HG03066 (cell line): Measurements from ENCODE around the gene WDR46.

Experiments
- ATAC-seq: cut with Tn5 transposase; IDR thresholded peaks from one replicate; pipeline ENCODE4 v1.9.1; 2021; ENCODE audit warnings: low read depth; ENCODE audit not compliant: unreplicated experiment

Gene WDR46

DNA sequence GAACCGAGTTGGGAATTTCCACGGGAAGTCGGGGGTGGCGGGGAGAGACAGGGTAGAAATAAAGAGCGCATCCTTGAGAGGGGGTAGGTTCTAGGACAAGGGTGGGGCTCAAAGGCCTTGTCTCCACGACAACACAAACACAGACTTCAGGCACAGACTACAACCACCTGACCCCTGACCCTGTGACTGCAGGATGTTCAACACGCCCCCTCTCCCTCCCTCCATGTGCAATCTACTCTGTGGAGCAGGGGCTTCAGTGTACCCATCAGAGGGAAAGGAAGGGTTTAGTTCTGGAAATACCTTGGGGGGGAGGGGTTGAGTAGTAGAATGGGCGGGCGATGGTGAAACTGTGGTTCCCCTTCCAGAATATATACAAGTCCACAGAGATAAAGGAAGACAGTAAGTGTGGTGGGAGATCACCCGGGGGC, 25.5 kb upstream of the WDR46 start:
- ATAC-seq: no peak

DNA sequence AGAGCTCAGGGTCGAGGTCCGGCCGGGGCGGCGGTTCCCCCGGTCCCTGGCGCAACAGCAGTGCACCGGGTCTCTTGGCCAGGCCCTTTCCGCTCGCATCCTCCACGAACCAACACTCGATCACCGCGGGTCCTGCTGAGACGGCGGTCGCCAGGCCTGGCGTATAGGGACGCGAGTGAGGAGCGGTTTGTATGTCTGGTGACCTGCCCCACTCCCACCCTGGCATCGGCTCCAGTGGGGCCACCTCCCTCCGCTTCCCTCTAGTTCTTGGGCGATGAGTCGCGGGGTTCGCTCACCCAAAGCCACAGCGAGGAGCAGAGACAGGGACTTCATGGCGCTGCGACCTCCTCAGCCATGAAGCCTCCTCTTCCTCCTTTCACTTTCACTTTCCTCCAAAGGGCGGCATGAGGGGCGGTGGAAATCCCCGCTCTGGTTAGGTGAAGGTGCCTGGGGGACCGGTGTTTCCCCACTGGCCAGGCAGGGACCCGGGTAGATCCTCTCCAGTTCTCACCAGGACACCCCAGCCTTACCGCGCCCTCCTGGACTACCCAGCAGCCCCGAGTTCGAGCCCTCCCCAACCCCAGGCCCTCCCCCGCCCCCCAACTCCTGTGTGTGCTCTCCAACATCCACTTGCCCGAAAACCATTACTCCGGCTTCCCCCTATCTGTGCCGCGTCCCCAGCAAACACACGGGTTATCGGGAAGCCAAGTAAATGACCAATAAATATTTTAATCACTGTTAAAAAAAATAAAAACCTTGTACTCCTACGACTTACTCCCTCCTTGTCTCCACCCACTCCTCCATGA, 24.9 kb upstream of the WDR46 start, which contains the start of gene TAPBP:
TAPBP (minus strand) TSS at position 370 of the 806 bp plus-strand sequence; CDS start at position 333, 37 bp downstream.
- ATAC-seq: peak; percentile 46

DNA sequence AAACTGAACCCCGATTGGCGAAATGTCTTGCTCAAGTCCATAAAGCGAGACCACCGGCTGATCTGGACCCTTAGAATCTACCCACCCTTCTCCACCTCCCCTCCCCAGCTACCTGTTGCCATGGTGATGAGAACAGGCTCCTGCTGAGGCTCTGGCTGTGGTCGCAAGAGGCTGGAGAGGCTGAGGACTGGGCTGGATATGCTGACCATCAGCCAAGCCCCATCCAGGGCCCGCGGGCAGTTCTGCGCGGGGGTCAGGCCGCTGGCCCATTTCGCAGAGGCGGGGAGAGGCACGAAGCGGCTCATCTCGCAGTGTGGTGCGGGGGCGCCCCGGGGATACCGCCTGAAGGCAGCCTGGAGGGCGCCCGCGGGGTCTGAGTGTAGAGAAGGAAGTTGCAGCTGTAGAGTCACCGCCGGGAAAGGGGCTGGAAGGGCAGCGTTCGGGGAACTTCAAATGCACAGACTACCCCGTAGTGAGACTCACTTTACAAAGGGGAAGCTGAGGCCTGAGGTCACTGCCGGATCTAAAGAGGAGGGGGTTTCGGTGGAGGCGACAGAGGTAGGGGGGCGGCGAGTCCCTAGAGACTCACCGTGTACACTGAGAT, 24.2 kb upstream of the WDR46 start:
- no peak for ATAC-seq

DNA sequence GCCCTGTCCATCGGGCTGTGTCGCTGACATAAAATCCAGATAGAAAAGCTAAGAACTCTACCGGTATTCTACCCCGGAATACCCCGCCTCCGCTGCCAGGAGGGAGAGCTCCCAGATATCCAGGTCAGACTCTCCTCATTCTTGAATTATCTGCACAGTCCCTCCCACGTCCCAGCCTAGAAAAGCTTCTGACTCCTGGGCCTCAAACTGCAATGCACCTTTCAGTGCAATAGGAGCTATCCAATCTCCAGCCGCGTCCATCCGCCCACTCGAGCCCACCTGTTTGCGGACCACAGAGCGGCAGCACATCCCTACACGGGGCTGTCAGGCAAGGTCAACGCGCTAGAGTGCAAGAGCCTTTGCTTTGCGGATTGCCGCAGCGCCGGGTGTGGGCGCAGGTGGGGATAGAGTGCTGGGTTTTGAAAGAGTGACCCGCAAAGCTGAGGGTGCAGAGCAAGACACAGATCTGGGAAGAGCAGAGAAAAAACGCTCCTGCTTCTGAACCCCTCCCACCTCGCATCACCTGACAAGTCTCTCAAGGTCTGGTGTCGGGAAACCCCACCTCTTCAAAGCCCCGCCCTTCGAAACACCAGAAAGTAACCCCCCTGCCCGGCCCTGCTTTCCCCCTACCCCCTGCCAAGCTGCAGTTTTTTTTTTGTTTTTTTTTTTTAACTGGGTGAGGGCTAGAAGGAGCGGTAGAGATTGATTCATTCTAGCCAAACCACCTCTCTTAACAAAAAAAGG, 23.5 kb upstream of the WDR46 start:
- ATAC-seq: no peak

DNA sequence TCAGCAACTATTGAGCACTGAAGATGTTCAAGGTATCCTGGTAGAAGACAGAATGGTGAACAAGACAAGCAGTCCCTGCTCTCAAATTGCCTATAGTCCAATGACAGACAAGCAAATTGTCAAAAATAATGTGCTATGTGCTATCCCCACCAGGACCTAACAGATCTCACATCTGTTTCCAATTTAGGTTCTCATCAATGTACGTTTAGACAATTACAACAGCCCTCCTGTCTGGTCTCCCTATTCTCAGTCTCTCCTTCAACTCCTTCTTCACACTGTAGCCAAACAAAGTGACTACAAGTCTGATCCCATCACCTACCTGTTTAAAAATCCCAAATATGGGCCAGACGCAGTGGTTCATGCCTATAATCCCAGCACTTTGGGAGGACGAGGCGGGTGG, 17.3 kb upstream of the WDR46 start:
- no peak for ATAC-seq

DNA sequence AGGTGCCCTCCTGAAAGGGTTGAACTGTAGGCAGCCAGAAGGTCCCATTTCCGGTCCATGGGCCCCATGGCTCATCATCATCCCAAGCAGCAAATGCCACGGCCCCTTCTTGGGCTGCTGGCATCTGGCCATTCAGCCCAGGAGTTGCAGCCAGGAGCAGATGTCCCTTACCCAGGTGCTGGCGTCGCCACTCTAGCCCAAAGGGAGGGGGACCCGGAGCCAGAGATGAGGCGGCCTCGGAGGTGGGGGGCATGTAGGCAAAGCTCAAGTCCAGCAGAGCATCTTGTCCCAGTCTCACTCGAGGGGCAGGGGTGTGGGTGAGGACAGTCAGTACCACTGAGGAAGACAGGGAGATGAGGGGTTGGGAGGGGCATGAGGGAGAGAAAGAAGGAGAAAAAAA, 16.0 kb upstream of the WDR46 start:
- no peak for ATAC-seq

DNA sequence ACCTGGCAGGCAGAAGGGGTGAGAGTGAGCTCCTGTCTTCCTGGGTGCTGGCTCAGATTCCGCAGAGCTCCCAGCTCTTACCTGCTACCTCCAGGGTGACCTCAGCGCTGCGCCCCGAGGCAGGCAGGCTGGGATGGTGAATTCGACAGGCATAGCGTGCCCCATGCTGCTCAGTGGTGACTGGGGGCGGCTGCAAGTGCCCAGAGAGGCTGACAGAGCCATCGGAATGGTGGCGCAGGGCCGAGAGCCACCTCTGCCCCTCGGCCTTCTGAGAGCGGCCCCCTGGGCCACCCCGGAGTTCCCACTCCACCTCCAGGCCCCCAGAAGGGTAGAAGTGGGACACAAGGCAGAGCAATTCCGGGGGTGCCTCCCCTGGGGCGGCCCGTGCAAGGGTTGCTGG, 15.2 kb upstream of the WDR46 start:
- no peak for ATAC-seq

DNA sequence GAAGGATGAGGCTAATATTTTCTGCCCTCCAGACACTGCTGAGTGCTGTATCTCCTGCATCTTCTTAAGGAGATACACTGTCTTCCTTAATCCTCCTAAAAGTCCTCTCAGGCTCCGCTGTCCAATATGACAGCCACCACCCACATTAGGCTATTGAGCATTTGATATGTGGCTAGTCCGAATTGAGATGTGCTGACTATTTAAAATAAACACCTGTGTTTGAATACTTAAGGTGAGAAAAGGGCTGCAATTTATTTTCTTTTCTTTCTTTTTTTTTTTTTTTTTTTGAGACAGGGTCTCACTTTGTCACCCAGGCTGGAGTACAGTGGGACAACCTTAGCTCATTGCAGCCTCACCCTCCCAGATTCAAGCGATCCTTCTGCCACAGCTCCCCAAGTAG, 12.8 kb upstream of the WDR46 start:
- ATAC-seq: no peak

DNA sequence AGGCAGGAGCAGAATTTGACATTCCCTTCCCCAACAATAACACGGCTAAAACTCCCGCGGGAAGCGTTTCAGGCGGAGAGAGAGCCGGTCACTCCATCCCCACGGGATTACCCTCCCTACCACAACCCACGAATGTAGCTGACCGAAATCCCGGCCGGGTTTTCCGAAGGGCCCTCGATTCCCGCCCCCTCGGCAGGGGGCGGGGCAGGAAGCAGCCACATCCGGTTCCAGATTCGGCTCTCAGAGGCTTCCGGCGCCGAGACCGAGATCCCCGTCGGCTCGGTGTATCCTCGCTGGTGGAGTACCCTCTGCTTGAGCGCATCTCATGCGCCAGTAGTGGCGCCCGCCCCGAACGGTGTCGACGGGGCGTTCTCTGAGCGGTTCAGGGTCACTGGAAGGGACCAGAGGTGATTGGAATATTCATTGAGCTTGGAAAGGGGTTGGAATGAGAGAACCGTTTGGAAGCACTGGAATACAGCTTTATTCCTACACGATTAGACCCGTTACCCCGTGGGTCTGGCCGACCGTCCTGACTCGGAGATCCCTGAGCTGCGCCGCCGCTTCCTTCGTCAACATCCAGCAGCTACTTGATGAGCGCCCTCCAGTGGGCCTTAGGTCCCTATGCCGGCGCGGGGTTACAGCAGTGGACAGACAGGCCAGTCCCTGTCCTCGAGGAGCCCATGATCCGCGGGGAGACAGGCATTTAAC, 10.4 kb upstream of the WDR46 start:
- peak; percentile 71 for ATAC-seq

DNA sequence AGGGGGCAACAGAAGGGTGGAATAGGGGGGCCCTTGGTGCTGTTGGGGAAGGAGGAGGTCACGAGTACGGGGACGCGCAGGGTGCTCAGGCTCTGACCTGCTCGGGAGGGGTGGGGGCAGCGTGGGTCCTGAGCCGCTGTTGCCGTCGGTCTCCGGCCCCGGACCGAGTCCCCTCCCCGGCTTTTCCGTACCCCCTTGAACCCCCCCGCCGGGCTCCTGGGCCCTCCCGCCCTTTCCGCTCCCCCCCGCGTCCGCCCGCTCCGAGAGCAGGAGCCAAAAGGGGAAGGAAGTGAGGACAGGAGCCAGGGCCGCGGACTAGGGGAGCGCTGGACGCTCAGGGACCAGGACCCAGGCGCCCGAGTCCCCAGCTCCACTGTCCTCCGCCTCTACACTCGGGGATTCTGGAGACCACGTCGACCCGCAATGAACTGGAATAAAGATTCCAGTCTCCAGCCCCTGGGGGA, 9.8 kb upstream of the WDR46 start, which contains the start of gene RGL2:
RGL2 (minus strand) TSS at position 170 of the 464 bp plus-strand sequence. CDS start 332 bp downstream, outside the sequence.
- peak; percentile 29 for ATAC-seq

DNA sequence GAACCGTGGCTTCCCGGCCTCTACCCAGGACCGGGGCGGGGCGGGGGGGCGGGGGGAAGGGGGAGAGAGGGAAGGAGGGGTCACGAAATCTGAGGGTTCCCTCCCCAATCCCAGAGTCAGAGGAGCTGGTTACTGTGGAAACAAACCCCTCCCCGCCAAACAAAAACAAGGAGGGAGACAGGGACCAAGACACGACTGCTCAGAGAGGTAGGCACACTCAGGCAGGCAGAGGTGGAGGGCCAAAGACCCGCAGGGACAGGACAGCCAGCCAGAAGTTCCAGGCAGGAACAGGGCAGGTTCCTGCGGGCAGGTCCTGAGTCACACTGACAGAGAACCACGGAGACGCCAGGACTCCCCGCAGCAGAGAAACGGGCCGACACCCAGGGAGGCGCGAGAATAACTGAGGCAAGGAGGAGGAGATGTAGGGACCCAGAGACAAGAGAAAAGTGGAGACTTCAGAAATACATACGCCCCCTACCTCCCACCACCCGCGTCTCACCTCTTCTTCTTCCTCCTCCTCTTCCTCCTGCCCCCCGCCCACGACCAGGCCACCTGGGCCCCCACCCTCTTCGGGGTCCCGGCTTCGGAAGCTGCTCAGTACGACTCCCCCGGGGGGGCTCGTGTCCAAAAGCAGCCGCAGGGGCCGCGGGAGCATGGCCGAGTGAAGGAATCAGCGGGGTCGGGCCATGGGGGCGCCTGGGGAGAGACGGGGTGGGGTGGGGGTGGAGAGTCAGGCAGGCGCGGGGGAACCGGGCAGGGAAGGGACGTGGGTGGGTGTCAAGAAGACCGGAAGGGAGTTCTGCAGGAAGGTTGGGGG, 9.1 kb upstream of the WDR46 start:
- ATAC-seq: no peak

DNA sequence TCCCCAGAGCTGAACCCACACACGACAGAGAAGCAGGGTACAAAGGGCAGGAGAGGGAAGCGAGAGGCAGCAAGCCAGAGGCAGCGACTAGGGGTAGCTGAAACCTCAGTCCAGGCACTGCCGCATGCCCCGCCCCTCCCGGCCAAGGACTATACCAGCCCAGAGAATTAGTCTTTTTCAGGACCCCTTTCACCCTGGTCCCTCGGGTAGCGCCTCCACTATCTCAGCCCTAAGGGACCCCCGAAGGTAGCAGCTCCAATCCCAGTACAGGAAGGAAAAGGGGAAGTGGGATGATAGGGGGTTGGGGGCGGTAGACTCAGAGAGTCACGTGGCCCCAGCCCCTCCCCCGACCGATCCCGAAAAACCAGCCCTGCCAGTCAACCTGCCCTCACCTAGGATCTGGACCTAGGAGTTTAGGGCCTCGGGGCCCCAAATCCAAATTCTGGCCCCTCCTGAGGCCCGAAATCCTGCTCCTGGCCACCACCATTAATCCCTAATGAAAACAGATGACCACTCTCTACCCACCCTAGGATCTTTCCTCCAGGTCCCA, 8.4 kb upstream of the WDR46 start:
- ATAC-seq: no peak

DNA sequence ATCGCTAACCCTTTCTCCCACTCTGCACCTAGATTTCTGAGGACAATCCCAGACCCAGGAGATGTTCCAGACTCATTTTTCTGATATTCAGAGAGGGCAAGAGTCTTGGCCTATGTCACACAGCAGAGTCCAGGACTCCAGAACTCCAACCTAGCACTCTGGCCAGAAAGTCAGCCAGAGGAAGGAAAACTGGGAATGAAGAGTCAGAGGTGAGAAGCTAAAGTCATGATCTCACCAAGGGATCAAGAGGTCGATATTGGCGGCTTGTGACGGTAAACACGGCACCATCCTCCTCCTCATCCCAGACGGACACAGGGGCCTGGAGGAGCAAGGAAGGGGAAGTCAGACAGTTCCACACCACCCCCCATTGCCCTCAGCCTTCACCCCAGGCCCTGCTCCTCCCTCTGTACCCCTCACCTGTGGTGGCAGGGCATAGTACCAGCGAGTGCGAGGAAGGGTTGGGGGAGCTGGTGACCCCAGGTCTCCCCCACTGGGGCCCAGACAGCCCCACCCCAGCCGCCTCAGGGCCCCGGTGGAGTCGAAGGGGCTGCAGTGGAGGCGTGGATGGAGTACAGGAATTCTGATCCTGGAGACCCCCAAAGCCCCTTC, 7.9 kb upstream of the WDR46 start:
- ATAC-seq: no peak

DNA sequence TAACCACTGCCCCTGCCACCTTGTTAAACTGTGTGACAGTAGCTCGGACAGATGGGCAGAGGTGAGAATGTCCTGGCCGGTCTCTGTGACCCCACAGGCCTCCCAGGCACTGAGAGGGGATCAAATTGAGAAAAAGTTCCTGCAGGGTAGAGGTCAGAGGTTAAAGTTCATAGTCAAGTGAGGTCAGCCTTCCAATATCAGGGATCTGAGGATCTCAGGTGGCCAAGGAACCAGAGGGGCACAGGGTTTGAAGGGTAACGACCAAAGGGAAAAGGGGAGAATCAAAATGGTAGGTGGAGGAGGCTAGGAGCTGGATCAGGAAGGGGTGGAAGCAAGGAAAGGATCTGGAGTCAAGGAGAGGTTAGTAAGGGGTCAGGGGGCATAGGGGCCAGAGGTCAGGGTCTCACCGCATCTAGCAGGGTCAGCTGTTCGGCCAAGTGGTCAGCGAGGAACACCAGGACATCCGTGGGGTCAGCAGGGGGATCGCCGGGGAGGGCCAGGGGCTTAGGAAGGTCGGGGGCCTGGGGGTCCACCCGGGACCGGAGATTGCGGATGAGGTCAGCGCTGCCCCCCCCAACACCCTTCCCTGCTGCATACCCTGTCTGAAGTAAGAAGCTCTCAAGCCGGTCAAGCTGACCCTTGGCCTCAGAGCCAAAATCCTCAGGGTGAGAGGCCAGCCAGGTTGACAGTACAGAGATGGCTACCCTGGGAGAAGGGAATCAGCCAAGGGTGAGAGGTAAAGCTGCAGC, 6.8 kb upstream of the WDR46 start:
- no peak for ATAC-seq

DNA sequence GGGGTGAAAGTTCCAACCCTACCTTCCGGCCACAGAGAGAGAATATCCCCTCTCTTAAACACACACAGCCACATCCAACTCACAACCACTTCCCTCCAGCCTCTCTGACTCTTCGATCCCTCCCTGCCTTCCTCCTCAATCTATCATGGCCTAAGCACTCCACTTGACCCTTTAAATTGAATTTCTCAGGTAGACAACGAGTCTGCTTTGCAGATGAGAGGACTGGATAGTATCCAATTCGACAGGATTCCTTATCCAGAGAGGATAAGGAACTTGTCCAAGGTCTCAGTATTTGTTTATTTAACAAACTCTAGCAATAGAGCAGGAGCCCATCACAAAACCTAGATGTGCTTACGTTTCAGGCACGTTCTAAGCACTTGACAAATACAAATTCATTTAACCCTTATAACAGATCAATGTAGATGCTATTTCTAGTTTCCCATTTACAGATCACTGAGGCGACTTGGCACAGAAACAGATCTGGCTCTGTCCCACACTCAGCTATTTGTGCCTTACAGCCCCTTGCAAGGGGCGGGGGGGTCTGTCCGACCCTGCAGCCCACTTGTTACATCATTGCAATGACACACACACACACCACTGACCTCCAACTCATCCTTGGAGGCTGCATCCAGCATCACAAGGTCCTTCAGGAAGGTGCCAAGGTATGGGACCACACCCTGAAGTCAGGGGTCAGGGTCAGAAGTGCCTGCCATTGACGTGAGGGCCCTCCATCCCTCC, 5.2 kb upstream of the WDR46 start:
- ATAC-seq: no peak

DNA sequence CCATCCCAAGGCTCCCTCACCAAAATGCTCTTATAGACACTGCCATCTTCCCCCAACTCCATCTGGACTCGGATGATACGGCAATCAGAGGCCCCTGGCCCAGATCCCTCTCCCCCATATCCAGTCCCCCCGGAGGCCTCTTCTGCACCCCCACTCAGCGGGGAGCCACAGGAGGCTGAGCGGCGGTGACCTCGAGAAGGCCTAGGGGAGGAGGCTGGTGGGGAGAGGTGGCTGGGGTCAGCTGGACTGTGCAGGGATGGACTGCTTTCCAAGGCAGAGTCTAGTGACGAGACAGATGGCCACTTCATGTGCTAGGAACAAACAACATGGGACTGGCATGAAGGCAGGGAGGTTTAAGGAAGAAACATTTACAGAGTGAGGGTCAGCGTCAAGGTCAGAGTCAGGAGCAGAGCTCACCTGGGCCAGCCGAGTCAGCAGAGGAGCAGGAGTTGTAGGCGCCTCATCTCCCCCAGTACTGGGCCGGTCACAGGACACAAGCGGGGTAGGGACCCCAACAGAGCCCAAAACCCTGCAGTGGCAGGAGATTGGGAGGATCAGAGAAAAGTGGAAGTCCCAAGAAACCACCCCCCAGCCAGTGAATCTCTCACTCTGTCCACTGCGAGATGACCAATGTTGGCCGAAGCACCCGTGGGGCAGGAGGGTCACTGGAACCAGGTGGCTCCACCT, 4.1 kb upstream of the WDR46 start:
- ATAC-seq: no peak

DNA sequence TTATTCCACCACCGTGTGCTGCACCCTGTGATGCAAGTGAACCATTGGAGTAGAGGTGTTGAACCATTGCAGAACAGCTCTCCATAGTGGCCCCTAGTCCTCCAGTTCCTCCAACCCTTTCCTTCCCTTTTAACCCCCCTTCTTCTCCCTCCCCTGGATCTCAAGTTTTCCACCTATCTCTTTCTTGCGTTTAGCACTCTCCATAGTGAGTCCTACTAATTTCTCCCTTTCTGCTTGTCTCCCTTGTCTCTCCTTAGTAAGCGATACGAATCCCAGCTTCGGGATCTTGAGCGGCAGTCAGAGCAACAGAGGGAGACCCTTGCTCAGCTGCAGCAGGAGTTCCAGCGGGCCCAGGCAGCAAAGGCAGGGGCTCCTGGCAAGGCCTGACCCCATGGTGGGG, 1.4 kb upstream of the WDR46 start:
- ATAC-seq: no peak
